ENCODE data around the gene WDR75.

The WDR75 gene

GRCh38 chr2:189500456-189501160, 59.3 kb downstream of the WDR75 start:
- DNase-seq (ENCODE audit: low read depth), result no peak

GRCh38 chr2:189501487-189501886, 60.2 kb downstream of the WDR75 start:
- DNase-seq (ENCODE audit: low read depth), result no peak

- DNase-seq (ENCODE audit: low read depth), result no peak
These were observed 61.4 kb downstream of the WDR75 start for GRCh38 chr2:189502714-189503113.

- DNase-seq (ENCODE audit: low read depth), result no peak
These were observed 63.0 kb downstream of the WDR75 start for GRCh38 chr2:189504238-189504637.

GRCh38 chr2:189505492-189505891, 64.2 kb downstream of the WDR75 start:
- no peak for DNase-seq (ENCODE audit: low read depth)

- DNase-seq (ENCODE audit: low read depth), result no peak
These were observed 65.3 kb downstream of the WDR75 start for GRCh38 chr2:189506514-189506976.

GRCh38 chr2:189511210-189511959, 70.1 kb downstream of the WDR75 start:
- DNase-seq (ENCODE audit: low read depth), result no peak

GRCh38 chr2:189511960-189512319, 70.7 kb downstream of the WDR75 start:
- DNase-seq (ENCODE audit: low read depth), result no peak

GRCh38 chr2:189512879-189513278, 71.6 kb downstream of the WDR75 start:
- DNase-seq (ENCODE audit: low read depth), result no peak

GRCh38 chr2:189514104-189514503, 72.8 kb downstream of the WDR75 start:
- no peak for DNase-seq (ENCODE audit: low read depth)

- peak; percentile 63 for DNase-seq (ENCODE audit: low read depth)
These were observed 74.0 kb downstream of the WDR75 start for GRCh38 chr2:189515264-189515663.

GRCh38 chr2:189516546-189516945, 75.3 kb downstream of the WDR75 start:
- DNase-seq (ENCODE audit: low read depth), result no peak

- DNase-seq (ENCODE audit: low read depth), result peak; percentile 53
These were observed 76.7 kb downstream of the WDR75 start for GRCh38 chr2:189517847-189518535.

GRCh38 chr2:189519631-189520387, 78.5 kb downstream of the WDR75 start:
- DNase-seq (ENCODE audit: low read depth), result no peak

- DNase-seq (ENCODE audit: low read depth), result no peak
These were observed 80.6 kb downstream of the WDR75 start for GRCh38 chr2:189521699-189522434.

GRCh38 chr2:189522435-189523151, 81.3 kb downstream of the WDR75 start:
- no peak for DNase-seq (ENCODE audit: low read depth)

GRCh38 chr2:189524746-189525145, 83.5 kb downstream of the WDR75 start:
- no peak for DNase-seq (ENCODE audit: low read depth)
